CD4-positive, alpha-beta T cell treated with Interleukin-2 at 100 ng/mL for 4 hours (primary cell): ENCODE measurements around the gene VILL.
A peak's percentile ranks its signal among the peaks of the same experiment; 100 is the strongest.
"Not testable (repeated sequence)": the region's sequence is repeated elsewhere in the genome, so short reads cannot be mapped to it uniquely, and the experiment has no call there.

ENCODE experiments used
- DNase-seq: peaks from one replicate; pipeline ENCODE4 v3.0.0-alpha.2; 2020; ENCODE audit warnings: low spot score

Gene VILL

DNA sequence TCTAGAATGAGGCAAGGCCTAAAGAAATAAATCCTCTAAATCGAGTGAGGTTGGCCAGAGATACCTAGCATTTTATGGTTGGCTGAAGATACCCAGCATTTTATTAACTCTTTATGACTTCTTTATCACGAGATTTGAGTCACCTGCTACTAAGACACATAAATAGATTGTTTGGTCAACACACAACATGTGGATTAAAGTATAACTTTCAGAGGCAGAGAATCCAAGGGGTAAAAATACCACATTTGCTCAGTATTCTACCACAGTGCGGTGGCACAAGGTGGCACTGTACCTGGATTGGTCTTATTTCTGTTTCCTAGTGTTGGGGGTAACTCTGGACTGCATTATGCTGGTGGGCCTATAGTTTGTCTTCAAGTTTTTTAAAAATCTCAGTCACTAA is 27.0 kb upstream of the VILL start:
- DNase-seq = no peak

DNA sequence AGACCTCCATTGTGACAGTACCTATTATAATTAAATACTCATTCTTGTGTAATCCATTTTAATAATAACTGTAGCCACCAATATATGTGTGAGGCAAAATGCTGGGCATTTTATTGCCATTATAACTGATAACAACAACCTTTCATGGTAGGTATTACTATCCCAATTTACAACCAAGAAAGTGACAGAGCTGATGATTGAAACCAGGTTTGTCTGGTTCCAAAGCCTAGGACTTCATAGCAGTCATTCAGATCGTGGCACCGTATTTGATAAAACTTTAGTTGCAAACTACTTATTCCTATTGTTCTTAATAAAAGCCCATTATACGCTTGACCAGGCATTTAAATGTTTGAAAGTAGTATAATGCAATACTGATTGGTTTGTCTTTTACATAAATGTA is 26.4 kb upstream of the VILL start:
- no peak for DNase-seq

DNA sequence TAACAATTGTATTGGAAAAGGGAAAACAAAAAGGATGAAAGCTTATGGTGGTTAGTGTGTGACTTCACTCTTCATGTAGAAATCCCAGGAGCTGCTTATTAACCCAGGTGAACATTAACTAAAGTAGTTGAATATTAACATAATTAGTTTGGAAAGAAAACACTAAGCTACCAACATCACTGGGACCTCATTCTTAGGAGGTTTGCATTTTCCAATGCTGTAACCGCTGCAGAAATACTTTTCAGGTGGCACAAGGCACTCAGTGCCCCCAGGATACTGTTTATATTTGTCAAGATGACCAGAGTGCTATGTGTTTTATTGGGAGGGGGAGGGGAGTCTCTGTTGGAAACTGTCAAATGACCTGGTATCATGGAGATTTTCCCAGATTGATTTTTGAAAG is 25.9 kb upstream of the VILL start:
- DNase-seq = no peak

GRCh38 chr3:37967260-37967881 is 23.2 kb upstream of the VILL start:
- DNase-seq = peak; percentile 49

- no peak for DNase-seq
These were observed 22.4 kb upstream of the VILL start for GRCh38 chr3:37968199-37968598.

DNA sequence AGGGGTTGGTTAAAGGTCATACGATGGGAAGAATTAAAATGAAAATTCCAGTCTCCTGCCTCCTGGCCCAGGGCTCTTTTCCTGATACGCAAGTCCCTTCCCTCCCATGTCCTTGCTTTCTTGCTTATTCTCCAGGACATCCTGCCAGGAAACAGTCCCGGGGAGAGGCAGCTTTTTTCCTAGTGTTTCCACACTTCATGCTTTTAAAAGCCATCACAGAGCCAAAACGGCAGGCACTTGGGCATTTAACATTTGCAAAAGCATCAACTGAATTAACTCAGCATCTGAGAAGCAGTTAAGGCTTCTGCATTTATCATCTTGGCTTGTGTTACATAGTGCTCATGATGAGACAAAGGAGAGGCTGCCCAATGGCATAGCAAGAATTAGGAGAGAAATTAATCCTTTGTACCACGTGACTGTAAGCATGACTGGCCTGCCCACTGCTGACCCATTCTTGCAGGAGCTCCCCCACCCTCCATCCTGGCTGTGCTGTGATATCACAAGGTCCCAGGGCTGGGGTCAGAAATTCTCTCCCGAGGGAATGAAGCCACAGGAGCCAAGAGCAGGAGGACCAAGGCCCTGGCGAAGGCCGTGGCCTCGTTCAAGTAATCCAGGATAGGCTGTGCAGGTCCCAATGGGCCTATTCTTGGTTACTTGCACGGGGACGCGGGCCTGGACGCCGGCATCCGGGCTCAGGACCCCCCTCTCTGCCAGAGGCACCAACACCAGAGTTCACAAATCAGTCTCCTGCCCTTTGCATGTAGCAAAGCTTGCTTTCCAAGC is 21.6 kb upstream of the VILL start:
- DNase-seq = no peak

- DNase-seq = no peak
These were observed 20.9 kb upstream of the VILL start for GRCh38 chr3:37969596-37970100.

DNA sequence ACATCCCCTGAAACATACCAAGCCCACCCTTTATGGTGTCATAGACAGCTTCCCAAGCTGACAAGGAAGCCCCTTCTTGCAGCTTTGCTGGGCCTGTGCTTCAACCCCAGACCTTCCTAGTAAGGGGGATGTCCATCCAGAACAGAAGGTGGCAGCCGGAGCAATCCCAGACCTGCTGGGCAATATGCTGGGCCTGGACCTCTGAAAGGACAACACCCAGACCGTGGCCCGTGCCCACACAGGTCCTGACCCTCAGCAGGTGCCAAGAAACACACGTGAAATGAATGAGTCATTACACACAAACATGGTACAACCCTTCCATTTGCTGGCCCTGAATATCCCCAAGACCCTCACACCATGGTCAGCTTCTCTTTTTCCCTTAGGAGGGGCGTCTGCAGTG is 19.8 kb upstream of the VILL start:
- no peak for DNase-seq

GRCh38 chr3:37971467-37971866 is 19.1 kb upstream of the VILL start:
- DNase-seq = no peak

DNA sequence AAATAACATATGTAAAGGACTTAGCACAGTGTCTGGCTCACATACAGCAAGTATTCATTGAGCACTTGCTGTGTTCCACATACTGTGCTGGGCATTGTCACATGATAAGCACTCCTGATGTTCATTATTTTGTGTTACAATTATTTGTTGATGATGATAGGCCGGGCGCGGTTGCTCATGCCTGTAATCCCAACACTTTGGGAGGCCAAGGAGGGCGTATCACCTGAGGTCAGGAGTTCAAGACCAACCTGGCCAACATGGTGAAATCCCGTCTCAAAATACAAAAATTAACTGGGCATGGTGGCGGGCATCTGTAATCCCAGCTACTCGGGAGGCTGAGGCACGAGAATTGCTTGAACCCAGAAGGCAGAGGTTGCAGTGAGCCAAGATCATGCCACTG is 18.5 kb upstream of the VILL start:
- not testable (repeated sequence) for DNase-seq

GRCh38 chr3:37973246-37974054 is 17.1 kb upstream of the VILL start:
- DNase-seq = no peak

GRCh38 chr3:37974121-37975083 is 16.2 kb upstream of the VILL start:
- DNase-seq = peak; percentile 78

DNA sequence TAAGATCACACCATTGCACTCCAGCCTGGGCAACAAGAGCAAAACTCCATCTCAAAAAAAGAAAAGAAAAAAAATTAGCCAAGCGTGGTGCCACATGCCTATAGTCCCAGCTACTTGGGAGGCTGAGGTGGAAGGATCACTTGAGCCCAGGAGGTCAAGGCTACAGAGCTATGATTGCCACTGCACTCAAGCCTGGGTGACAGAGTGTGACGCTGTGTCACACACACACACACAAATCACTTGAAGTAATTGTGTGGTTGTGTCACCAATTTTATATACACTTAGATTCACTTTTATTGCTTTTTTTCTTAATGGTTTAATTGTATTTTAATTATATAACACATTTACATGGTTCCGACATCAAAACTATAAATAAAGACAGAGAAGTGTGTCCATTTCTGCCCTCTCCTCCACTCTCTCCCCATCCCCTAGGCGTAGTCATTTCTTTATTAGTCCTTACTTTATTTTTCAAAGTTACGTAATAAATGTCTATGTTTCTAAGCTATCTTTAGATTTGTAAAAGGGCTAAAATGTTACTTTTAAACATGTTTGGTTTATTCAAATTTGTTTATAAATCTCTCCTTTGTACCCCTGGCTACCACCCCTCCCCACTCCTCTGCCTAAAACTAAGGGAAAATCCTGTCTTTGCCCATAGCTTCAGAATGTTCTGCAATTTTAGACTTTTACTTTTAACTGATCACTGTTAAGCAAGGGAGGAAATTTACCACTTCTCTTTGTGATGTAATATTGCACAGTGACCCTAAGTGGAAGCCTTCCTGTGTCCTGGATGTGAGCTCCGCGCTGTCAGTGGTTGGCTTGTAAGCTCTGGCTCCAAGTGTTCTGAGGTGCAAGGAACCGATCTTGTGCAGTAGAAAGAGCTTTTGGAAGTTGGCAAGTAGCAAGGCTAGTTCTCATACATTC is 10.8 kb upstream of the VILL start:
- DNase-seq = no peak

DNA sequence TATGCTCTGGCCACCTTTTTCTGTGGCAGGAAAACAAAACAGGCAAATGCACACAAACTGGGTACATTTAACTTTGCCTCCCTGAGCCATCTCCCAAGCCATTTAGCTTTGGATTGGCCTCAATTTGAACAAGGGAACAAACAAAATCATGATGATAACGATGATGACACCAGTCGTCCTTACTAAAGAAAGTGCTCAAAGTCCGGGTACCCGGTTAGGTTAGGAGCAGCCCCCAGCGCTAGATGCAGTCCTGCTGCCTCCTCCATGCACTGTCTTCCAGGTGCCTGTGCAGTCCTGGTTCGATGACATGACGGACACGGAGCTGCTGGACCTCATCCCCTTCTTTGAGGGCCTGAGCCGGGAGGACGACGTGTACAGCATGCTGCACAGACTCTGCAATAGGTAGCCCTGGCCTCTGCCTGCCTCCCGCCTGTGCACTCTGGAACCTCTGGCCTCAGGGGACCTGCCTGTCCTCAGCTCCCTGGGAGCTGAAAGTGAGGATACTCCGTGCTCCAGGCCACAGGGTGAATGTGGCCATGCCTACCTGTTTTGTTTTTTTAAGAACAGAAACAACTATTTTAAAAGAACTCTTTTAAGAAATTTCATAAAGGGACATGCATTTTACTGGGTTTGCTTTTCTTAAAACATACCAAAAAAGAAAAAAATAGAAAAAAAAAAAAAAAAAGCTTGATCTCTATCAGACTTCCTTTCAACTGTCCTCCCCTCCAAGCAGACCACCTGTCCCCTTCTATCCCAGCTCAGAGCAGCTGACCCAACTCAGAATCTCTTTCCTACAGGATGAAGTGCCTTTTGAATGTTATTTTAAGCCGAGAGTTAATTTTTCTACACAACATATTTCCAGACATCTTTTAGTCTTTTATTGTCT is 9.9 kb upstream of the VILL start:
- no peak for DNase-seq

DNA sequence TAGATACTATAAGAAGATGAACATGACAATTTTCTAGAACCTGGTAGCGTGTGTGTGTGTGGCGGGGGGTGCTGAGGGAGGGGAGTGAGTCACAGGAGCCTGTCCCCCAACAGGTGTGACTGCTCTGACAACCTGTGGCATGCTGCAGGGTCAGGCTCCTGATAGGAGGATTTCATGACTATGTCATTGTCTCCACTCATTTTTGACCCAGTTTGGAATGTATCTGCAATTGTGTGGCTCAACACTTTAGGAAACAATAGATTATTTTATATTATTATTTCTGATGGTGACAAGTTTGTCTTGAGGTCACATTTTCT is 9.3 kb upstream of the VILL start:
- no peak for DNase-seq

DNA sequence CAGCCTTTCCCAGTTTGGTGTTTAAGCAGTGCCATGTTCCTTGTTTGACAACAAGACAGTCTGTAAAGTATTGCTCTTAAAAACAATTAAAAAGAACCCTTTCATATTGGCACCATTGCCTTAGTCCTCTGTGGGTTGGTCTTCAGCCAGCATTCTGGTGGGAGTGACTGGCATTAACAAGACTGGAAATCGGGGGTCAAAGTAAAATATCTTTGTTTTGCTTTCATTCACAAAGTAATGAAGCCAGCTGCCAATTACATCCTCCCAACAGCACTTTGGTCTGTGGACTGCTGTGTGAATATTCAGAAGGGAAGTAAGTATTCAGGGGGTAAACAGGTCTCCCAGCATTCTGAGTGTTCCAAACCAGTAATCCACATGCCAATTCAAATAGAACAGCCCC is 8.3 kb upstream of the VILL start:
- DNase-seq = no peak

DNA sequence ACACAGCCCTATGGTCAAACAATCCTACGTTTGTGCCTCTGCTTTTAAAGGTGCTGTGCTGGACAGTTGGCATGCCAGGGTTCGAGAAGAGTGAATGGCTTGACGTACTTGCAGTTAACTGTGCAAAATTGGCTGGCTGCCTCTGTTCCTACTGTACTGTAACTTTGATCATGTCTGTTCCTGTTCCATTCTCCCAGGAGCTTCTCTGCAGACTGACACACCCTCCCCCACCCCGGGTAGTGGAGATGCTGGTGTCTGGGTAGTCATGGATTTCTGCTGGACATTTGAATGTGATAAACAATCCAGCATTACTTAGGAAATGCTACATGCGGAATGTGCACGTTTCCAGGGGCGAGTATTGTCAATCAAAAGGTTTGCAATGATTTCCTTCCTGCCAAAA is 6.5 kb upstream of the VILL start:
- DNase-seq = no peak

GRCh38 chr3:37984596-37984995 is 6.0 kb upstream of the VILL start:
- DNase-seq = no peak

DNA sequence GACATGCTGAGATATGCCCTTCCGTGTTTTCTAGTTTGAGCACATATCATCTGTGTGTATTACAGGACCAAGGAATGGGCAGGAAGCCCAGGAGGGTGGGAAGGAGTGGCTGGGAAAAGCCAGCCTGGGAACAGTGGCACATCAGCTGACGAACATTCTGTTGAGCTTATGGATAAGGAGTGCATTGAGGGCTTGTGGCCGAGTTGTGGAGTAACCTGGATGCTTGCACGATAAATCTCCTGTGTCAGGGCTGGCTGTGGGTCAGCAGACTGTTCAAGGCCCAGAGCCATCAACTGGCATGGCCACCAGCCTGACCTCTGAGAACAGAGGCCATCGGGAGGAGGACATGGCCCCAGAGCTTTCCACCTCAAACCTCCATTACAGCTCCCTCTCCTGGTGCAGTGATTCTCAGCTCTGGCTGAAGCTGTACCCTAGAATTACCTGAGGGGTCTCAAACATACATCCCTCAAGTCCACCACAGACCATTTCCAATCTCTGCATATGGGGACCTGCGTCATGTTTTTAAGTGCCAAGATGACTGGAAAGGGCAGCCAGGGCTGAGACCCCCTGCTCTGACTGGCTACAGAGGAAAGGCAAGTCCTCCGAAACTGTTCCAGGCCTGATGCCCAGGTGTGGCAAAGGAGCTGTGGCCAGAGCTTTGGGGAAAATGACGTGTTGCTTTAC is 4.8 kb upstream of the VILL start:
- no peak for DNase-seq
